Measurements from ENCODE around the gene RPS19.
"Not testable (repeated sequence)": the region's sequence is repeated elsewhere in the genome, so short reads cannot be mapped to it uniquely, and the experiment has no call there.

The RPS19 gene

GRCh38 chr19:41901707-41902360 is 41.8 kb downstream of the RPS19 start:
- DNase-seq: no peak

GRCh38 chr19:41902594-41902993 is 42.5 kb downstream of the RPS19 start:
- no peak for DNase-seq

DNA sequence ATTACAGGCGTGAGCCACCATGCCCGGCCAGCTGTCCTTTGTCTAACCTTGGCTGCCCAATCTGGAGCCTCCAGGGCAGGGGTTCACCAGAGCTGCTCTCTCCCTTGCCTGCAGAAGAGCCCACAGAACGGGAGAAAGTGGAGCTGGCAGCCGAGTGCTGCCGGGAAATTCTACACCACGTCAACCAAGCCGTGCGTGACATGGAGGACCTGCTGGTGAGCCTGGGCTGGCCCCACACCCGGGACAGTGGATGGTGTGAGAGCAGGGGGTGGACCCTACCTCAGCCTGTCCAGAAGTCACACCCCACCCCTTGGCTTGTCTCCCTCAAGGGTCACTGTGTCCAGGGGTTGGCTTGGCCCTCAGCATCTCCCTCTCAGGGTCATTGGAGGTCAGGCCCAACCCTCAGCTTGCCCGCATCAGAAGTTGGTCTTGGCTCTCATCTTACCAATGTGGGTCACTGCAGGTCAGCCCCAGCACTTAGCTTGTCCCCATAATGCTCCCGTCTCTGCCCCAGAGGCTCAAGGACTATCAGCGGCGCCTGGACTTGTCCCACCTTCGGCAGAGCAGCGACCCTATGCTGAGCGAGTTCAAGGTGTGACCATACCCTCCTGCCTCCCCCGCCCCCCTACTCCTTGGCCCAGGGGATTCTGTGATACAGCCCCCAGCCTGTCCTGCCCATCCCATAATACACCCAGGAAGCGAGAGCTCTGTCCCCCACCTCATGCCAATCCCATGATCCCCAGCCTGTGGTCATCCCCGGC is 43.3 kb downstream of the RPS19 start:
- no peak for DNase-seq

DNA sequence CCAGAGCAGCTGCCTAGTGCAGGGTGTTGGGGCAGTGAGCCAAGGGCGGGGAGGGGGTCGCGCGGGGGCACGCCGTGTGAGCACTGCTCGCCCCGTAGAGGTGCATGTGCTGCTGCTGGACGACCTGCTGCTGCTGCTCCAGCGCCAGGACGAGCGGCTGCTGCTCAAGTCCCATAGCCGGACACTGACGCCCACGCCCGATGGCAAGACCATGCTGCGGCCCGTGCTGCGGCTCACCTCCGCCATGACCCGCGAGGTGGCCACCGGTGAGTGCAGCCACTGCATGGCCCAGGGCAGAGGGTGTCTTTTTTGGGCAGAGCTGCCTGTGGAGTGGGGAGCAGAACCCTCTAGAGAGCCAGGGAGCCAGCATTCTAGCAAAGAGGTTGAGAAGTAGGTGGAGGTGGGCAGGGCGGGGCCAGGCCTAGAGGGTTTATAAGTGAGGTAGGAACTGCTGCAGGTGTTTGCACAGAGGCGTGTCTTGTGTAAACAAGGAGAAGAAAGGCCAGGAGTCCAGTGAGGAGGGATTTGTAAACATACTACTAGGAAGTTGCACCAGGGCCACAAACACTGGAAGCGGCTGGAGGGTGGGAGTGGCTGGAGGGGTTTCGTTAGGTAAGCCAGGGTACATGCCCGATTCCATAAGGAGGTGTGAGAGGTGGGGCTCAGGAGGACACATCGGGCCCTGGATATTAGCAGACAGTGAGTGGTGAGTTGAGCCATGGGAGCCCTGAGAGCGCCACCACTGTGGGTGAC is 44.2 kb downstream of the RPS19 start:
- DNase-seq: no peak

GRCh38 chr19:41905273-41906002 is 45.4 kb downstream of the RPS19 start:
- DNase-seq: no peak

- no peak for DNase-seq
These were observed 46.2 kb downstream of the RPS19 start for GRCh38 chr19:41906271-41906670.

DNA sequence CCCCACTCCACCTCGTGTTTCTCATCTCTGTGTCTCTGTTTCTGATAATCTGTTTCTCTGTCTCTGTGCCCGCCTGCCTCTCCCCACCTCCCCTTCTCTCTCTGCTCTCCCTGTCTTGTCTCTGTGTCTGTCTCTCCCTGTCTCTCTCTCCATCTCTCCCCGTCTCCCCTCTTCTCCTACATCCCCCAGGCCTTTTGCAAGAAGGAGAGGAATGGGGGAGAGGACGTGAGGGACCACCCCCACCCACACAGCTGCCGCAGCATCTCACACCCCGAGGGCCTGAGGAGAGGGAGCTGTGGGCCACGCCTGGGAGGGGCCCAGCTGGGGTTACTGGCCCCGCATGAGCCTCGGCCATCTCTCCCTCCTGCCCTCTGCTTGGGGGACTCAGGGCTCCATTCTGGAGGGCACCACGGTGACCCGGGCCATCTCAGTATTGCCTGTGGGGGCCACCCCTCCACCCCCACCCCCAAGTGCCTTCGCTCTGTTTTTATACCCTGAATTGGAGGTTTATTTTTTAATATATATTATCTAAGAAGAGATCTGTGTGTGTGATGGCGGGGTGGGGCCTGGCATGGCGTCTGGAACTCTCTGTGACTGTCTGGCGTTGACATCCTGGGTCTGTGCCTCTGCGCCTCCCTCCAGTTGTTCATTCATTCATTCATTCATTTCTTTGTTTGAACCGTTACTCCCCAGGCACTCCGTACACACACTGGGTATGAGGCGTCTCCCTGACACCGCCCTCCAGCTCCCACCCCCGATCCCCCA is 47.0 kb downstream of the RPS19 start:
- DNase-seq: no peak

GRCh38 chr19:41907994-41908615 is 48.0 kb downstream of the RPS19 start:
- no peak for DNase-seq

DNA sequence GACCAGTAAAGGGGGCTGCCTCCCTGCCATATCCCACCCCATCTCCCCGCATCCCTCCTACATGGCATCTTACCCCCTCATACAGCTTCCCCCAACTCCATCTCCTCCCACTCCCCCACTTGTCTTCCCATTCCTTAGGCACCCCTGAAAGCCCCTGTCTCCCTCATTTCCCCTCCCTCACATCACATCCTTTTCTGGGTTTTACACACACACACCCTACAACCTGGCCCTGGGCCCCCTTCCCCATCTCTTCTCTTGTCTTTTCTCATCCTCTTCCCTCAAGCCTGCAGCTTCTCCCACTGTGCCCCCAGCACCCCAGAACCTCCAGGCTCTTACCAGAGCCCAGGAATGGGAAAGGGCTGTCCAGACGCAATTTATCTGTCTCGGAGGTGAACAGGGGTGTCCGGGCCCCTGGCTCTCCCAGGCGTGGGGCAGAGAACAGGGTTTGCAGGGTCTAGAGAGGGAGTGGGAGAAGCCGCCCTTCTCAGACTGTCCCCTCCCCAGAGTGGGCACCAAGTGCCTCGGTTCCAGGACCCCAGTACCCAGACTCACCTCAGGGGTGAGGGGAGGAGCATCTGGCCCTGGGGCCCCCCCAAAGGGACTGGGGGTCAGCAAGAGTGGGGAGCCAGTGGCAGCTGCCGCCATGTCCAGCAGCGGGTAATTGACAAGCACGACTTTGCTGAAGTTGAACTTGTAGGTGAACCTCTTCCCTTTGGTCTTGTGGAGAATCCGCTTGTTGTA is 48.8 kb downstream of the RPS19 start:
- no peak for DNase-seq

GRCh38 chr19:41909706-41910105 is 49.7 kb downstream of the RPS19 start:
- no peak for DNase-seq

GRCh38 chr19:41910240-41910991 is 50.4 kb downstream of the RPS19 start:
- no peak for DNase-seq

DNA sequence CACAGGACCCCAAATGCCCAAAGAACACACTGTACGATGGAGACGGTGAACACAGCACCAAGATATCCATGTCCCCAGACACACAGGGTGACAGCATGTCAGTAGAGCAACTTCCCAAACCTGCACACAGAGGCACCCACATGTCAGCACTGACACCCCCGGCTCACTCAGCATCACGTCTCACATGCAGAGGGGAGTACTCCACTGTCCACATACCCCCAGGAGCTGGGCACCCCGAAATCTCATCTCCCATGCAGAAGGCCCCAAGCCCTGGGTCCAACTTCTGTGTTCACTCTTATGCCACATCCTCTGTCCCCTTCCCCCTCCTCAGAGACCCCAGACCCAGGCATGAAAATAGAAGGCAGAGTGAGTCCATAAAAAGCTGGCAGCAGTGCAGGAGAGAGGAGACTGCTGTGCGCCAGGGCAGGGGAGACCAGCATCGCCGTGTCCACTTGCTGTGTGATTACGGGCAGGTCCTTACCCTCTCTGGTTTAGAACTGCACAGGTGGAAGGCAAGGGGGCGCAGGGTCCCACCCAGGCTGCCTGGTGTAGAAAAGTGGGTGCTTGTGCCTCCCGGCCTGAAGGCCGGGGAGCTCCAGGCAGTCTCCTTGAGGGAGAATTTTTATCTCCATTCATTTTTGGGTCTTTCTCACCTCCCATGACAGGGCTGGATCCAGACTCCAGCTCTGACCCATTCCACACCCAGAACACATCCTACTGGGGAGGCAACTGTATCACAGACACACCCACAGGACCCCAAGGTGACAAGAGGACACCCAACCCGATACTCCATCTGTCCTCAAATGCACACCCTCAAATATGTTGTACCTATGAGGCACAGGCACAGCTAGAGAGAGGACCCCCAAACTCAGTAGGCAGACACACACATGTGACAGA is 51.2 kb downstream of the RPS19 start:
- no peak for DNase-seq

GRCh38 chr19:41911889-41912731 is 52.1 kb downstream of the RPS19 start:
- no peak for DNase-seq

- DNase-seq: no peak
These were observed 53.0 kb downstream of the RPS19 start for GRCh38 chr19:41912899-41913537.

DNA sequence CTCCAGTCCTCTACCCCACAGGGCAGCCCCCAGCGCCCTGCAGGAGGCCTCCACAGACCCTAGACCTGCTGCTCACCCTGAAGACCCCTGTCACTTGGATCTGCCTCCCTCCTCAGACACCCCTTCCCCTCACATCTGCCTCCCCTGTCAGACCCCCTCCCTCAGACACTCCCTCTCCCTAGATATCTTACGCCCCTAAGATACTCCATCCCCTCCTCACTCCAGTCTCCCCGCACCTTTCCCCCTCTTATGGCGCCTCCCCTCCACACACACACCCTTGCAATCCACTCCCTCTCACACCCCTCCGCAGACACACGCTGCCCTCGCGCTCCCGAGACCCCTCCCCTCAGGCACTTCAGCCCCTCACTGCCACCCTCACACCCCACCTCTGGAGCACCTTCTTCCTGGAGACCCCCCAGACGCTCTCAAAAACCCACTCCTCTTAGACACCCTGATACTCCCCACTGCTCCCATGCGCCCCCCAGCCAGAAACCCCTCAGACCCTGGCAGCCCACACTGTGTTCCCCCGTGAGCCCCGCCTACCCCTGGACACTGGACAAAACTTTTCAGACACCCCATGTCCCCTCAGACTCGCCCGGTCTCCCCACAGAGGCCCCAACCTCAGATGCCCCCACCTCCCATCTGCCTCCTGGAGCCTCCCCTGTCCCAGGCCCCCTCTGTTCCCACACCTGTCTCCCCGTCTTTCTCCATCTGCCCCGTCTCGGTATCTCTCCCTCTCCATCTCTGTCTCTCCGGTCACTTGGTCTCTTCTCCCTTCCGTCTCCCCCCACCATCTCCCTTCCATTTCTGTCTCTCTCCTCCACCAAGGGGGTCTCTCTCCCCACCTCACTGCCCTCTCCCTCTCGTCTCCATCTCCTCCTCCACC is 53.7 kb downstream of the RPS19 start:
- no peak for DNase-seq

GRCh38 chr19:41914424-41914834 is 54.4 kb downstream of the RPS19 start:
- DNase-seq: not testable (repeated sequence)

Data from C1 segment of cervical spinal cord (tissue), 14 donors.